HepG2 (cell line): ENCODE measurements around the gene IGFLR1. TPM values are rescaled to one million over a fixed set of nuclear protein-coding genes. Genes with fewer than 3 reads are reported as not detected.

Experiments used
- CCAR2 ChIP-seq: fragments of 200-400 bp; formaldehyde crosslinking; optimal IDR thresholded peaks from 2 replicates; pipeline ENCODE3; 2018; ENCODE audit warnings: low read depth, mild to moderate bottlenecking, low read length, moderate library complexity
- HDAC1 ChIP-seq: sonication (generic); formaldehyde crosslinking; IDR thresholded peaks from 2 replicates; pipeline ENCODE4 v1.5.1; 2020; ENCODE audit warnings: mild to moderate bottlenecking, missing genetic modification reagents
- KDM2A ChIP-seq: sonication (generic); formaldehyde crosslinking; IDR thresholded peaks from 2 replicates; pipeline ENCODE4 v1.4.0; 2020; ENCODE audit warnings: low read depth, missing genetic modification reagents, borderline replicate concordance
- MEIS1 ChIP-seq: sonication (generic); formaldehyde crosslinking; IDR thresholded peaks from 2 replicates; pipeline ENCODE4 v1.9.0; 2021; ENCODE audit warnings: mild to moderate bottlenecking, missing genetic modification reagents, moderate library complexity, borderline replicate concordance
- RBM39 ChIP-seq: fragments of 200-400 bp; formaldehyde crosslinking; IDR thresholded peaks from one replicate; pipeline ENCODE4 v1.6.1; 2018; ENCODE audit warnings: antibody characterized with exemption, mild to moderate bottlenecking, low read depth, low read length; ENCODE audit not compliant: poor library complexity, severe bottlenecking
- THAP11 ChIP-seq: IDR thresholded peaks from 2 replicates; pipeline ENCODE4 v1.6.1; 2016; ENCODE audit warnings: missing biosample characterization, missing genetic modification reagents
- ZNF790 ChIP-seq: sonication (generic); formaldehyde crosslinking; IDR thresholded peaks from 2 replicates; pipeline ENCODE4 v1.8.0; 2022; ENCODE audit warnings: missing genetic modification reagents, mild to moderate bottlenecking, borderline replicate concordance
- polyA plus RNA-seq, 8 experiments: library from polyadenylated mRNA; depleted of rRNA in 3 of 8; stranded (reverse) in 7 of 8; unstranded in 1 of 8; fragments of >200 nt; fragmentation: Illumina TruSeq in 4 of 8; extraction: Trizol in 4 of 8; gene quantifications; 2 replicates each; pipeline versions ENCODE4 v1.2.1 to v1.2.3, GENCODE V29; 2011 to 2016; ENCODE audit warnings: low read depth in 4 of 8, missing spikeins in 1 of 8, mixed read lengths in 1 of 8; ENCODE audit not compliant: insufficient read depth in 1 of 8
- total RNA-seq, 5 experiments: library from RNA; depleted of rRNA; stranded (reverse); fragments of >200 nt; fragmentation: Illumina TruSeq; extraction: Trizol; gene quantifications; 2 replicates each; pipeline ENCODE4 v1.2.3, GENCODE V29; 2016; ENCODE audit warnings: low read depth in 1 of 5
- TF ChIP-seq, protein P1 (sequence below): IDR thresholded peaks from 2 replicates; pipeline ENCODE4 v1.6.1; 2016
- TF ChIP-seq, protein P2 (sequence below), 2 experiments: sonication (generic) in 1 of 2; formaldehyde crosslinking in 1 of 2; IDR thresholded peaks; 2 replicates each; pipeline versions ENCODE4 v1.6.1 to v1.9.0; 2014 to 2022; ENCODE audit warnings: antibody characterized with exemption in 1 of 2, borderline replicate concordance in 1 of 2, inconsistent platforms in 1 of 2, low read depth in 1 of 2, missing genetic modification reagents in 1 of 2
- TF ChIP-seq, protein P3 (sequence below): sonication (generic); formaldehyde crosslinking; IDR thresholded peaks from 2 replicates; pipeline ENCODE4 v1.5.0; 2020; ENCODE audit warnings: mild to moderate bottlenecking, missing genetic modification reagents, borderline replicate concordance

IGFLR1 gene
- total and polyA plus RNA-seq, 2 of the 13 experiments (the other 11 are each of a cell fraction or from before 2014, with no cell fraction given): 5.4 to 8.9 TPM

DNA sequence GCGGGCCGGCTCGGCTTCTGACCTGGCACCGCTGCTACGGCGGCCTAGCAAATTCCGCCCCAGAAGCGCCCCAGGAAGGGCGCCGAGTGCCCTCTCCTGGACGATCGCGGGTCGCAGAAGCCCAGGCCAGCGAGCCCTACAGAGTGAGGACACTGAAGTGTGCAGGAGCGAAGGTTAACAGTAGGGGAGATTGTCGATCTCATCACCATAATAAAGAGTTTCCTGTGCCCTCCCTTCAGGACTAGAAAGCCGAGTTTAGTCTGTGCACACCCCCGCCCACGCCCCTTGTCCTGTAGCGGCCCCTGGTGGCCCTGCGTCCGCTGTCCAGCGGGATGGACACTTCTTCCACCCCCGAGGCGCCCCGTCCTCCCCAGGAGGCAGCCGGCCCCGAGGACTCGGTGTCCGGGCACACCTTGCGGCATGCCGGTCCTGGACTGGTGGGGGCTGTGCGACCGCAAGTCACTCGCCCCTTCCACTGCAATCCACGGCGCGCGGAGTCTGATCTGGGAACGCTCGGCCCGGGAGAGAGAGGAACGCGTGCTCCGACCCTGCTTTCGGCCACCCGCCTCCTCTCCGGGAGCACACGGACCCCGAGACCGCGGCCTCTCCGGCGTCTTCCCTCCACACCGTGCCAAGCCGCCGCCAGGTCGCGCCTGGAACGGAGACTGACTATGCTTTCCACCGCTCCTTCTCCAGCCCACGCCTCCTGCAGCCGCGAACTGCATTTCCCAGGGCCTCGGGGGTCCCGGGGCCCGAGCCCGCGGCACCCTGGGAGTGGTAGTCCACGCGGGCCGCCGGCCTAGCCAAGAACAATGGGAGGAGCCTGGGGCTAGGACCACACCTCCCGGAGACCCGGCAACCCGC is 25.2 kb downstream of the IGFLR1 start (continued):
- TF ChIP-seq, protein P1, sequence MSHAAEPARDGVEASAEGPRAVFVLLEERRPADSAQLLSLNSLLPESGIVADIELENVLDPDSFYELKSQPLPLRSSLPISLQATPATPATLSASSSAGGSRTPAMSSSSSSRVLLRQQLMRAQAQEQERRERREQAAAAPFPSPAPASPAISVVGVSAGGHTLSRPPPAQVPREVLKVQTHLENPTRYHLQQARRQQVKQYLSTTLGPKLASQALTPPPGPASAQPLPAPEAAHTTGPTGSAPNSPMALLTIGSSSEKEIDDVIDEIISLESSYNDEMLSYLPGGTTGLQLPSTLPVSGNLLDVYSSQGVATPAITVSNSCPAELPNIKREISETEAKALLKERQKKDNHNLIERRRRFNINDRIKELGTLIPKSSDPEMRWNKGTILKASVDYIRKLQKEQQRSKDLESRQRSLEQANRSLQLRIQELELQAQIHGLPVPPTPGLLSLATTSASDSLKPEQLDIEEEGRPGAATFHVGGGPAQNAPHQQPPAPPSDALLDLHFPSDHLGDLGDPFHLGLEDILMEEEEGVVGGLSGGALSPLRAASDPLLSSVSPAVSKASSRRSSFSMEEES: 0 out of 2 replicates have a peak, but pooled peaks have one; percentile 15
- no peak; the same call in 1 of the 2 replicates for TF ChIP-seq KDM2A (CRISPR knock-in tag)
- TF ChIP-seq ZNF790 (CRISPR knock-in tag): peak; percentile 72; the same call in 1 of the 2 replicates
- no peak for TF ChIP-seq RBM39
- TF ChIP-seq, protein P2, sequence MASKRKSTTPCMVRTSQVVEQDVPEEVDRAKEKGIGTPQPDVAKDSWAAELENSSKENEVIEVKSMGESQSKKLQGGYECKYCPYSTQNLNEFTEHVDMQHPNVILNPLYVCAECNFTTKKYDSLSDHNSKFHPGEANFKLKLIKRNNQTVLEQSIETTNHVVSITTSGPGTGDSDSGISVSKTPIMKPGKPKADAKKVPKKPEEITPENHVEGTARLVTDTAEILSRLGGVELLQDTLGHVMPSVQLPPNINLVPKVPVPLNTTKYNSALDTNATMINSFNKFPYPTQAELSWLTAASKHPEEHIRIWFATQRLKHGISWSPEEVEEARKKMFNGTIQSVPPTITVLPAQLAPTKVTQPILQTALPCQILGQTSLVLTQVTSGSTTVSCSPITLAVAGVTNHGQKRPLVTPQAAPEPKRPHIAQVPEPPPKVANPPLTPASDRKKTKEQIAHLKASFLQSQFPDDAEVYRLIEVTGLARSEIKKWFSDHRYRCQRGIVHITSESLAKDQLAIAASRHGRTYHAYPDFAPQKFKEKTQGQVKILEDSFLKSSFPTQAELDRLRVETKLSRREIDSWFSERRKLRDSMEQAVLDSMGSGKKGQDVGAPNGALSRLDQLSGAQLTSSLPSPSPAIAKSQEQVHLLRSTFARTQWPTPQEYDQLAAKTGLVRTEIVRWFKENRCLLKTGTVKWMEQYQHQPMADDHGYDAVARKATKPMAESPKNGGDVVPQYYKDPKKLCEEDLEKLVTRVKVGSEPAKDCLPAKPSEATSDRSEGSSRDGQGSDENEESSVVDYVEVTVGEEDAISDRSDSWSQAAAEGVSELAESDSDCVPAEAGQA (IDR thresholded peaks at IDR 0.05; ENCODE audit: low read depth): no peak
- TF ChIP-seq, protein P2 (CRISPR knock-in tag; IDR thresholded peaks at IDR 0.05; ENCODE audit: borderline replicate concordance): 0 out of 2 replicates have a peak, but pooled peaks have one; percentile 17
- peak; percentile 73 for TF ChIP-seq HDAC1
- TF ChIP-seq, protein P3, sequence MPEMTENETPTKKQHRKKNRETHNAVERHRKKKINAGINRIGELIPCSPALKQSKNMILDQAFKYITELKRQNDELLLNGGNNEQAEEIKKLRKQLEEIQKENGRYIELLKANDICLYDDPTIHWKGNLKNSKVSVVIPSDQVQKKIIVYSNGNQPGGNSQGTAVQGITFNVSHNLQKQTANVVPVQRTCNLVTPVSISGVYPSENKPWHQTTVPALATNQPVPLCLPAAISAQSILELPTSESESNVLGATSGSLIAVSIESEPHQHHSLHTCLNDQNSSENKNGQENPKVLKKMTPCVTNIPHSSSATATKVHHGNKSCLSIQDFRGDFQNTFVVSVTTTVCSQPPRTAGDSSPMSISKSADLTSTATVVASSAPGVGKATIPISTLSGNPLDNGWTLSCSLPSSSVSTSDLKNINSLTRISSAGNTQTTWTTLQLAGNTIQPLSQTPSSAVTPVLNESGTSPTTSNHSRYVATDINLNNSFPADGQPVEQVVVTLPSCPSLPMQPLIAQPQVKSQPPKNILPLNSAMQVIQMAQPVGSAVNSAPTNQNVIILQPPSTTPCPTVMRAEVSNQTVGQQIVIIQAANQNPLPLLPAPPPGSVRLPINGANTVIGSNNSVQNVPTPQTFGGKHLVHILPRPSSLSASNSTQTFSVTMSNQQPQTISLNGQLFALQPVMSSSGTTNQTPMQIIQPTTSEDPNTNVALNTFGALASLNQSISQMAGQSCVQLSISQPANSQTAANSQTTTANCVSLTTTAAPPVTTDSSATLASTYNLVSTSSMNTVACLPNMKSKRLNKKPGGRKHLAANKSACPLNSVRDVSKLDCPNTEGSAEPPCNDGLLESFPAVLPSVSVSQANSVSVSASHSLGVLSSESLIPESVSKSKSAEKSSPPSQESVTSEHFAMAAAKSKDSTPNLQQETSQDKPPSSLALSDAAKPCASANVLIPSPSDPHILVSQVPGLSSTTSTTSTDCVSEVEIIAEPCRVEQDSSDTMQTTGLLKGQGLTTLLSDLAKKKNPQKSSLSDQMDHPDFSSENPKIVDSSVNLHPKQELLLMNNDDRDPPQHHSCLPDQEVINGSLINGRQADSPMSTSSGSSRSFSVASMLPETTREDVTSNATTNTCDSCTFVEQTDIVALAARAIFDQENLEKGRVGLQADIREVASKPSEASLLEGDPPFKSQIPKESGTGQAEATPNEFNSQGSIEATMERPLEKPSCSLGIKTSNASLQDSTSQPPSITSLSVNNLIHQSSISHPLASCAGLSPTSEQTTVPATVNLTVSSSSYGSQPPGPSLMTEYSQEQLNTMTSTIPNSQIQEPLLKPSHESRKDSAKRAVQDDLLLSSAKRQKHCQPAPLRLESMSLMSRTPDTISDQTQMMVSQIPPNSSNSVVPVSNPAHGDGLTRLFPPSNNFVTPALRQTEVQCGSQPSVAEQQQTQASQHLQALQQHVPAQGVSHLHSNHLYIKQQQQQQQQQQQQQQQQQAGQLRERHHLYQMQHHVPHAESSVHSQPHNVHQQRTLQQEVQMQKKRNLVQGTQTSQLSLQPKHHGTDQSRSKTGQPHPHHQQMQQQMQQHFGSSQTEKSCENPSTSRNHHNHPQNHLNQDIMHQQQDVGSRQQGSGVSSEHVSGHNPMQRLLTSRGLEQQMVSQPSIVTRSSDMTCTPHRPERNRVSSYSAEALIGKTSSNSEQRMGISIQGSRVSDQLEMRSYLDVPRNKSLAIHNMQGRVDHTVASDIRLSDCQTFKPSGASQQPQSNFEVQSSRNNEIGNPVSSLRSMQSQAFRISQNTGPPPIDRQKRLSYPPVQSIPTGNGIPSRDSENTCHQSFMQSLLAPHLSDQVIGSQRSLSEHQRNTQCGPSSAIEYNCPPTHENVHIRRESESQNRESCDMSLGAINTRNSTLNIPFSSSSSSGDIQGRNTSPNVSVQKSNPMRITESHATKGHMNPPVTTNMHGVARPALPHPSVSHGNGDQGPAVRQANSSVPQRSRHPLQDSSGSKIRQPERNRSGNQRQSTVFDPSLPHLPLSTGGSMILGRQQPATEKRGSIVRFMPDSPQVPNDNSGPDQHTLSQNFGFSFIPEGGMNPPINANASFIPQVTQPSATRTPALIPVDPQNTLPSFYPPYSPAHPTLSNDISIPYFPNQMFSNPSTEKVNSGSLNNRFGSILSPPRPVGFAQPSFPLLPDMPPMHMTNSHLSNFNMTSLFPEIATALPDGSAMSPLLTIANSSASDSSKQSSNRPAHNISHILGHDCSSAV (CRISPR knock-in tag): 0 out of 2 replicates have a peak, but pooled peaks have one; percentile 26
- peak; percentile 42 for TF ChIP-seq MEIS1
- peak; percentile 46 for TF ChIP-seq CCAR2
- TF ChIP-seq THAP11: peak; percentile 97
